Heart right ventricle (tissue), 16 donors: ENCODE measurements around the gene CC2D1A. TPM values are rescaled to one million over a fixed set of nuclear protein-coding genes. Genes with fewer than 3 reads are reported as not detected.

ENCODE experiments used
- ATAC-seq, 8 donors: fragments of 200-7000 bp; cut with Tn5 transposase; one replicate each; pipeline ENCODE4 v1.9.1; 2020; ENCODE audit warnings: mild to moderate bottlenecking in 8 of 8, moderate library complexity in 8 of 8, moderate number of reproducible peaks in 1 of 8
- DNase-seq, 2 donors: peaks; one replicate each; pipeline ENCODE4 v3.0.0-alpha.2; 2020
- H3K27ac ChIP-seq, 10 donors: fragments of 200-600 bp; sonication (generic) in 2 of 10; one replicate each; pipeline versions ENCODE4 v1.5.0 to v1.8.0; 2020 to 2022; ENCODE audit warnings: mild to moderate bottlenecking in 3 of 10
- H3K27me3 ChIP-seq, 7 donors: fragments of 200-600 bp; one replicate each; pipeline ENCODE4 v1.8.0; 2021 to 2022; ENCODE audit warnings: mild to moderate bottlenecking in 2 of 7
- H3K36me3 ChIP-seq, 9 donors: fragments of 200-600 bp; sonication (generic) in 1 of 9; one replicate each; pipeline versions ENCODE4 v1.5.0 to v1.8.0; 2020 to 2022; ENCODE audit warnings: mild to moderate bottlenecking in 2 of 9
- H3K4me1 ChIP-seq, 9 donors: fragments of 200-600 bp; sonication (generic) in 1 of 9; one replicate each; pipeline versions ENCODE4 v1.5.0 to v1.8.0; 2020 to 2022; ENCODE audit warnings: mild to moderate bottlenecking in 4 of 9
- H3K4me3 ChIP-seq, 10 donors: fragments of 200-600 bp; sonication (generic) in 2 of 10; one replicate each; pipeline versions ENCODE4 v1.5.0 to v1.8.0; 2020 to 2022; ENCODE audit warnings: mild to moderate bottlenecking in 7 of 10, moderate library complexity in 2 of 10
- H3K9me3 ChIP-seq, 11 donors: fragments of 200-600 bp in 10 of 11; sonication (generic) in 2 of 11; one replicate each; pipeline versions ENCODE4 v1.5.0 to v1.8.0; 2013 to 2022; ENCODE audit warnings: mild to moderate bottlenecking in 2 of 11, control low read depth in 1 of 11, moderate library complexity in 1 of 11
- WGBS, 2 donors: extraction: QIAGEN DNeasy Blood & Tissue Kit; methylation state at CpG; one replicate each; pipeline ENCODE4 v1.1.7; 2013; ENCODE audit warnings: inconsistent platforms in 1 of 2; 5-methylcytosine and 5-hydroxymethylcytosine counted together
- intact Hi-C, 10 donors: fragments of 100-400 bp; cut with DNase I; formaldehyde crosslinking; loops; one replicate each; pipeline versions ENCODE4 v1.11.1 to v1.14.2; 2022
- polyA plus RNA-seq, 2 donors: library from polyadenylated mRNA; stranded (reverse); fragments of 200-250 nt; gene quantifications; one replicate each; pipeline ENCODE4 v1.2.3, GENCODE V29; 2013
- total RNA-seq, 10 donors: library from RNA; stranded (reverse); fragmentation: NEBNext Ultra II Directional in 3 of 10; extraction: Animal tissue kit (Norgen Biotek cat#: 25700) in 3 of 10; gene quantifications; one replicate each; pipeline versions ENCODE4 v1.2.1 to v1.2.4, GENCODE V29; 2021 to 2023
- TF ChIP-seq, protein P1 (sequence below), 9 donors: fragments of 200-600 bp; sonication (generic) in 2 of 9; IDR thresholded peaks; one replicate each; pipeline versions ENCODE4 v1.5.0 to v1.8.0; 2021 to 2022; ENCODE audit warnings: antibody characterized with exemption in 9 of 9, mild to moderate bottlenecking in 5 of 9, moderate library complexity in 1 of 9
- donor health status: Arrhythmogenic right ventricular cardiomyopathy.
- donor health status: ischemic (EF 13 %, LVEDD 7.1; RV severe dilation, severe dysfunction).
- donor health status: healthy with polysubstance abuse.
- donor health status: DM: no; HTN: yes; CAD: no.
- donor health status: DM: no; HTN: no; CAD: no.
- donor health status: ischemic (EF 25% LVEDD 6.9; RV normal size, moderate dysfunction).
- donor health status: ischemic (EF 25% LVEDD 5.7; RV mildly dilated, moderate dysfunction).
- donor health status: healthy.
- donor health status: DM: yes; HTN: yes; CAD: no.
- donor health status: Ischemic cardiomyopathy.
- donor health status: ischemic (EF 35%, LVEDD 5.7; RV mildly dilated, moderate dysfunction).
- donor health status: nonischemic (EF 11% LVEDD 7.7; RV severe dilation, severe dysfunction).
- donor health status: DM: yes; HTN: yes; CAD: no.
- donor health status: PGD.
- donor health status: ischemic (EF 29% LVEDD 5.4; RV normal size, mild dysfunction).
- donor health status: nonischemic (EF 23%, LVEDD 6.1; RV moderate dilation, normal function).

Gene CC2D1A
- total and polyA plus RNA-seq, 12 donors: 13.2 to 49.8 (median 19.0) TPM

DNA sequence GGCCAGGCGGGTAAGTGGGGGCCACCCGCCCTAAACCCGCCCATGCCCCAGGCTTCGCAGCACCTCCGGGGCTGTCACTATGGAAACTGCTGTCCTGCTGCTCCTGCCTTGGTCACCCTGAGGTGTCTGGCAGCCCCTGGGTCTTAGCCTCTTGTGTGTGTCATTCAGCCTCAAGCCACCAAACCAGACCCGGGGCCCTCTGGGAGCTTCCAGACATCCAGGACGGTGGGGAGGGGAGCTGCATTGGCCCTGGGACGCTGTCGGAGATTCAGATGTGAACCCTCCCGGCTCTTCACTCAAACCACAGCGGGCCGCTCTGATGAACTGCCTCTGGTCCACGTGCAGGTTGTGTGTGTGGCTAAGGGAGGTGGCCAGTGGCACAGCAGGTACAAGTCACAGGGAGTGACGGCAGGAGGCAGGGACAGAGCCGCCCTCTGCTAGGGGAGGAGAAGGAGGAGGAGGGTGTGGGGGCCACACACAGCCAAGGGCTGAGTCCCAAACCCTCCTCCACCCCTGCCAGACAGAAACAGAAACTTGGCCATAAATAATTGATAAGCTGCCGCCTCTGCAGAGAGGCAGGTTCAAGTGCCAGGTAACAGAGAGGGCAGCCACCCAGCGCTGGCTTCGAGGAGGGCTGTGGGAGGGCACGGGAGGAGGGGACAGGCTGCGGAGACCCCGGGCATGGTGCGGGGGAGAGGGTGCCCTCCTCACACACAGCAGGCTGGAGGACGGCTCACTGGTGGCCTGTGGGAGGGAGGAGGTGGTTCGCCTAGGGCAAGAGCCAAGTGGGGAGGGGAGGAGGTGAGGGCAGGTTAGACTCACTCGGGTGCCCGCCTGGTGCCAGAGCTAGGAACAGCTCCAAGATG is 21.0 kb upstream of the CC2D1A start:
- no peak for DNase-seq
- no peaks in the 10 kb centered on the region for H3K27me3 ChIP-seq
- TF ChIP-seq, protein P1, sequence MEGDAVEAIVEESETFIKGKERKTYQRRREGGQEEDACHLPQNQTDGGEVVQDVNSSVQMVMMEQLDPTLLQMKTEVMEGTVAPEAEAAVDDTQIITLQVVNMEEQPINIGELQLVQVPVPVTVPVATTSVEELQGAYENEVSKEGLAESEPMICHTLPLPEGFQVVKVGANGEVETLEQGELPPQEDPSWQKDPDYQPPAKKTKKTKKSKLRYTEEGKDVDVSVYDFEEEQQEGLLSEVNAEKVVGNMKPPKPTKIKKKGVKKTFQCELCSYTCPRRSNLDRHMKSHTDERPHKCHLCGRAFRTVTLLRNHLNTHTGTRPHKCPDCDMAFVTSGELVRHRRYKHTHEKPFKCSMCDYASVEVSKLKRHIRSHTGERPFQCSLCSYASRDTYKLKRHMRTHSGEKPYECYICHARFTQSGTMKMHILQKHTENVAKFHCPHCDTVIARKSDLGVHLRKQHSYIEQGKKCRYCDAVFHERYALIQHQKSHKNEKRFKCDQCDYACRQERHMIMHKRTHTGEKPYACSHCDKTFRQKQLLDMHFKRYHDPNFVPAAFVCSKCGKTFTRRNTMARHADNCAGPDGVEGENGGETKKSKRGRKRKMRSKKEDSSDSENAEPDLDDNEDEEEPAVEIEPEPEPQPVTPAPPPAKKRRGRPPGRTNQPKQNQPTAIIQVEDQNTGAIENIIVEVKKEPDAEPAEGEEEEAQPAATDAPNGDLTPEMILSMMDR (IDR thresholded peaks at IDR 0.05): no peak
- no peak overlapping the region for H3K27ac ChIP-seq
- no peaks in the 10 kb centered on the region for H3K9me3 ChIP-seq
- ATAC-seq: no peak
- 73 to 74% methylated on average over 26 of the region's 26 CpGs for WGBS, 2 donors
- intact Hi-C loops: loop anchor here in 7 of 10 donors (5.0 to 10.0 kb wide), 11 partner anchors 67 to 462 kb away; partner anchors contain the start of genes ASF1B (in 2 of the 7), DCAF15 (in 2 of the 7), IL27RA (in 2 of the 7) and MISP3 (in 1 of the 7)
- peaks cover 0 to 28% (median 23%) of the 10 kb centered on the region in 9 donors for H3K4me1 ChIP-seq
- no peaks in the 10 kb centered on the region for H3K36me3 ChIP-seq
- H3K4me3 ChIP-seq: no peak overlapping the region

DNA sequence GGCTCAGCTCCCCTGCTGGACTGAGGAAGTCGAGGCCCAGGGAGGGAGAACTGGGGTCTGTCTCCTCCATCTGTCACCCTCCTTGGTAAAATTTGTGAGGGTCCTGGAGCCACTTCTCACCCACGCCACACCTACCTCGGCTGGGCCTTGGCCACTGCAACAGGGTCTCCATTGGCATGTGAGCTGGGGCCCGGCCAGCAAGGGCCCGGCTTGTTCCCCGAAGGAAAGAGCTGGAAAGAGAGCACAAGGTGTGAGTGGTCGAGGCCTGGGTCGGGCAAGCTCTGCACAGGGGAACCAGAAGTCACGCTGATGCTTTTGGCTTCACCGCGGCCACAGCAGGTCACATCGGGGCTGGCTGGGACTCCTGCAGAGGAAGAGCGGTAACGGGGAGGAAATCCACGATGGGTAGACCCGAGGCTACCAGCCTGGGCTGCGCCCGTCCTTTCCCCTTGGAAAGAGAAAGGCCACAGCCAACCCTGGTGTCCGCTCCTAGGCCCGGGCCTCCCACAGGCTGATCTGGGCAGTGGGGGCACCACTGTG is 20.1 kb upstream of the CC2D1A start:
- peaks cover 0 to 19% (median 16%) of the 10 kb centered on the region in 9 donors for H3K4me1 ChIP-seq
- H3K4me3 ChIP-seq: no peak overlapping the region
- 88 to 90% methylated on average over 20 of the region's 20 CpGs for WGBS, 2 donors
- no peak overlapping the region for H3K27ac ChIP-seq
- no peaks in the 10 kb centered on the region for H3K36me3 ChIP-seq
- TF ChIP-seq, protein P1 (IDR thresholded peaks at IDR 0.05): no peak
- no peaks in the 10 kb centered on the region for H3K9me3 ChIP-seq
- ATAC-seq (no peak), DNase-seq (no peak)
- no peaks in the 10 kb centered on the region for H3K27me3 ChIP-seq
- intact Hi-C loops: loop anchor here in 4 of 10 donors (10.0 kb wide), 4 partner anchors 149 to 459 kb away; partner anchors contain the start of genes ASF1B (in 1 of the 4) and IL27RA (in 1 of the 4)

DNA sequence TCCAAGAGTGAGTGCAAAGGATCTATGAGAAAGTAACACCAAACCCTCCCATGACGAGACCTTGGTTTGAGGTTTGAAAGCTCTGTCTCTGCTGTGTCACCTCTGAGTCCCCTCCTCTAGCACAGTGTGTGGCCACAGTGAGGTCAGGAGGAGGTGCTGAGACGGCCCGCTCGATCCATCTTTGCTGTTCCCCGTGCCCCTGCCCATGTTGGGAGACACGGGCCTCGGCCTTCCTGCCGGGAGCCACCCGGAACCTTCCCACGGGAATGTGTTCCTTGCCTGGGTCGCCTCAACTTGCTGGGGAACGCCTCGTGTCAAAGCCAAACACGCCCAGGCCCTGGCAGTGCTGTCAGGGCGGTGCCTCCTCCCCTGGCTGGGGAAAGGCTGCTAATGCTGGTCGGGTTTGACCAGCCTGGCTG is 19.0 kb upstream of the CC2D1A start:
- TF ChIP-seq, protein P1 (IDR thresholded peaks at IDR 0.05): no peak
- ATAC-seq (no peak), DNase-seq (no peak)
- no peaks in the 10 kb centered on the region for H3K9me3 ChIP-seq
- H3K4me1 ChIP-seq: peaks cover 0 to 9% (median 4%) of the 10 kb centered on the region in 9 donors
- no peak overlapping the region for H3K4me3 ChIP-seq
- no peaks in the 10 kb centered on the region for H3K36me3 ChIP-seq
- intact Hi-C loops: loop anchor here in 4 of 10 donors (10.0 kb wide), 4 partner anchors 148 to 458 kb away; partner anchors contain the start of genes ASF1B (in 1 of the 4) and IL27RA (in 1 of the 4)
- no peak overlapping the region for H3K27ac ChIP-seq
- no peaks in the 10 kb centered on the region for H3K27me3 ChIP-seq
- 69 to 80% methylated on average over 16 of the region's 16 CpGs for WGBS, 2 donors

DNA sequence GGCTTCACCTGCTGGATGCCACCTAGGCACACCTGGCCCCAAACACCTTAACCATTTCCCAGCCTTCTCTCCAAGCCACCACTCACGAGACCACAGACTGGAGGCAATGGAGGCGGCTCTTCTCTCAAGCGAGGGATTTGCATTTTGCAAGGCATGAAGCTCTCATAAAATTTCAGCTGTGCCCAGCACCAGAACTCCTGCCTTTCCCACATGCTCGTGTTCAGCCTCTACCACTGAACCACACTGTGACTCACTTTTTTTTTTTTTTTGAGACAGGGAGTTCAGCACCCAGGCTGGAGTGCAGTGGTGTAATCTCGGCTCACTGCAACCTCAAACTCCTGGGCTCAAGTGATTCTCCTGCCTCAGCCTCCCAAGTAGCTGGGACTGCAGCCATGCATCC is 18.5 kb upstream of the CC2D1A start:
- no peak for DNase-seq

More for the DNA sequence above, 18.5 kb upstream of the CC2D1A start:
- no peaks in the 10 kb centered on the region for H3K36me3 ChIP-seq
- WGBS, 2 donors: 80 to 82% methylated on average over 5 of the region's 5 CpGs
- no peaks in the 10 kb centered on the region for H3K27me3 ChIP-seq
- TF ChIP-seq, protein P1 (IDR thresholded peaks at IDR 0.05): no peak
- no peak overlapping the region for H3K27ac ChIP-seq
- no peak for ATAC-seq
- peaks cover 0 to 9% (median 0%) of the 10 kb centered on the region in 9 donors for H3K4me1 ChIP-seq
- intact Hi-C loops: loop anchor here in 4 of 10 donors (10.0 kb wide), 4 partner anchors 147 to 457 kb away; partner anchors contain the start of genes ASF1B (in 1 of the 4) and IL27RA (in 1 of the 4)
- H3K4me3 ChIP-seq: no peak overlapping the region
- H3K9me3 ChIP-seq: no peaks in the 10 kb centered on the region
